ENCODE results near the gene GIGYF2.

GIGYF2 gene

DNA sequence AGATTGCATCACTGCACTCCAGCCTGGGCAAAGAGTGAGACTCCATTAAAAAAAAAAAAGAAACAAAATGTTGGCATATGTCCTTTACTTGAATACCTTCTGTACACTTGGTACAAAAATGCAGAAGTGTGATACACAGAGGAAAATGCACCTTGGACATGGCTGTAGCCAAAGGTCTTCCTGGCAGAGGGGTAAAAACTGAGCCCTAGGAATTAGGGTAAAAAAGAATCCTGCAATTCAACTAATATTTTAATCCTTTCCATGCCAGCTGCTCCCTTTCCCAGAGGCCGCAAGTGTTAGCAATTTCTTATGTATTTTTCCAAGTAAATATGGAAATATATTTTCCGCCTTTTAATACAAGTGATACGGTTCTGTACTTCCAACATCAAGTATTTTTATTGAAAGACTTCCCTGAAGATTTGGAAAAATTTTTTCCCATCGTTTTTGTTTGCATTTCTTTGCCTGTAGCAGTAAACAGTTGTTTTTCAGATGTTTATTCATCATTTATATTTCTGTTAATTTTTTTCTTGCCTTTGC lies 53.1 kb downstream of the GIGYF2 start:
- DNase-seq (ENCODE audit: low spot score), result no peak

DNA sequence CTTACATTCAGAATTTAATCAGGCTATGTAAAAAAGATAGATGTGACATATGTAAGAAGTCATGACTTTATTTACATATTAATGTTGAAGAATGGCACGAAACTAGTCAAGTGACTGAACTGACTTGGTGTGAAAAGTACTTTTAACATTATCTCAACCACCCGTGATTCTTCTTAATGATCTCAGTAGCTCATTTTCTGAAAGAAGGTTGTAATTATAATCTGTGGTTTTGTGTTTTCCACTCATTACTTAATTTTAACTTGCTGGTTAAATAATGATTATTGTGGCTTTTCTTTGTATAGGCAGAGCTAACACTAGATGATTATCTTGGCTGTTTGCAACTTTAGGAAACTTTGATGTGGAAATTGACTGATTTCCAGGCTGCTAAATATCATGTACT lies 60.8 kb downstream of the GIGYF2 start:
- no peak for DNase-seq (ENCODE audit: low spot score)

DNA sequence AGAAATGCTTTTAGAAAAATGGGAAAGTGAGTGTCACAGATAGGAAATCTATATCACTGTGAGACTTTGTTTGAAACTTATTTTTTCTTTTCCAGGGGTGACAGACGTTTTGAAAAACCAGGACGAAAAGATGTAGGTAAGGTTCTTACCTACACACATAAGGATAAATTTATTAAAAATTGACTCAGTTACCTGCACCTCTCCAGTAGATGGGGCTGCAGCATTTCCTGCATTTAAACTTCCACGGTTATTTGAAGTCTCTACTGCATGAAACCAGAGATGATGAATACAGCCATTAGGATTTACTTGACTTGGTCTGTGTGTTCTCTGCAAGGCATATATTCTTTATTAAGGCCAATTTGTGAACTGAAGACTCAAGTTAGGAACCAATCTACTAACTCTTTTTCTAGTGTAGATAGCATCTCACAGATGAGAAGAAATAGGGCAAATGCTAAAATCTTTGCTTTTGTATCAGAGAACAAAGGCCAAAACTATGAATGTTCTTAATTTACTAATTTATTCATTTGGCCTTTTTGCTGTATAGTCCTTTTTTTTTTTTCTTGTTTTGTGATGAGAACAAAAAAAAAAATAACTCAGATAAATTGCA lies 64.3 kb downstream of the GIGYF2 start:
- peak; percentile 13 for DNase-seq (ENCODE audit: low spot score)

DNA sequence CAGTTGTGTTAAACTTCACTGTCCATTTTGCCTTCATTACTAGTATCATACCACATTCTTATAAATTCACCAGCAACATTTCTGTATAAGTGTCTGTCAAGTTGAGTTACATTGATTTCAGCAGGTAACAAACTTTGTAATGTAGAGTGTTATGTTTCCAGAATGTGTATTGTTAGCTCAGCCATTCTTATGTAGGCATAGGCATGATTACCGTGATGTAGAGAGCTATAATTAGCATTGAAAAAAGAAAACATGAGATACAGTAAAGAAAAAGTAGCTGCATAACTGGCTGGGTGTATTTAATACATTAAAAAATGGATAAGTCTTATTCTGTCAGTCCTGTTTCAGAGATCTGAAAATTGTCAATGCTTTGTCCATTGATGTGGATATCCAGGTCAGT lies 70.7 kb downstream of the GIGYF2 start:
- DNase-seq (ENCODE audit: low spot score), result no peak

DNA sequence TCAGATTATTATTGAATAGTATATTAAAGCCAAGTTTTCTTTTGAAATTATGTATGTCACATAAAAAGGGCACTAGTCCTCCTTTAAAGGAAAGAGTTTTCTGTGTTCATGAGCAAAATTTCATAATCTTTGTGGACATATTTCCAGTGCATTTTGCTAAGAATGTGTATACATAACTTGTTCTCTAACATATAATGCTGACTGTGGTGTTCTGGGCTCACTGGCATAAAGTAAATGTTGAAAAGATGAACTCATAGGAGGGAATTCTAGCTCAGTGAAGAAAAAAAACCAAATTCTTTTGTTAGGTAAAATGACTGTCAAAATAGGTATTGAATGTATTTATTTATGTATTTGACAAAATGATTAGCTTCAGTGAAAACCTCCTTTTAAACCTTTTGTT lies 73.1 kb downstream of the GIGYF2 start:
- no peak for DNase-seq (ENCODE audit: low spot score)

DNA sequence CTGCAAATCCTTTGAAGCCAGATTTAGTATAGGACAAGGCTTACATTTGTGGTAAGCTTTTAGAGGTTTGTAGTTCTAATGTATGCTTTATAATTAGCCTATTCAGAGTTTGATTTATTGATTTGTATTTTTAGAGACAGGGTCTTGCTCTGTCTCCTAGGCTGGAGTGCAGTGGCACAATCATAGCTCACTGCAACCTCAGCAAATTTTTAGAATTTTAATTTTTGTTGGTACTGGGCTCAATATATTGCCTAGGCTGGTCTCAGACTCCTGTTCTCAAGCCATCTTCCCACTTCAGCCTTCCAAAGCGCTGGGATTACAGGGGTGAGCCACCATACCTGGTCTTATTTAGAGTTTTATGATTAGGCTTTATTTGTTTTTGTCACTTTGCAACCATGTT lies 74.7 kb downstream of the GIGYF2 start:
- no peak for DNase-seq (ENCODE audit: low spot score)

DNA sequence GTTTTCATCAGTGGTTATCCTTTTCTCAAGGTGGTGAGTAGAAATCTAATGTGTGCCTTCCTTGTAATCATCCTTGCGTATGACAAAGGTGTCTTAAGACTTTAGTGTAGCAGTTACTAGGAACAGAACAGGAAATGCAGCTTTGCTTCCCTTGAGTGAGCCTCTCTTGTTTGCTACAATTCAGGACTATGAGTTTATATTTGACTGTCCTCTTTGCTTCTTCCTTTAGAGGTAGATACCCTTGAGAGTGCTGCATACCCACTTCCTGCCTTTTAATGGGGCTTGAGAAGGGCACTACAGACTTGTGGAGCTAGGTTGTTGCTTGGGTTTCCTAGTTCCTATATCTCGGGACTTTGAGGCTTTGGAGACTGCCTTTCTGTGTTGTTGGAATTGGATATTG lies 75.4 kb downstream of the GIGYF2 start:
- no peak for DNase-seq (ENCODE audit: low spot score)

DNA sequence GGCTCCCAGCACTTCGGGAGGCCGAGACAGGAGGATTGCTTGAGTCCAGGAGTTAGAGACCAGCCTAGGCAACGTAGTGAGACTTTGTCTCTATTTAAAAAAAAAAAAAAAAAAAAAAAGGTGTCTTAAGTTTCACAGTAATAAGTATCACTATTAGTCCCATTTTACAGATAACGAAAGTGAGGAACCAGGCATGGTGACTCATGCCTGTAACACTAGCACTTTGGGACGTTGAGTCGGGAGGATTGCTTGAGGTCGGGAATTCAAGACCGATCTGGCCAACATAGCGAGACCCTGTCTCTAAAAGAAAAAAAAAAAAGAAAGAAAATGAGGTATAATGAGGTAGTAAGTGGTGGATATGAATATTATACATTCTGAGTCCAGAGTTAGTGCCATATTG lies 76.7 kb downstream of the GIGYF2 start:
- no peak for DNase-seq (ENCODE audit: low spot score)

DNA sequence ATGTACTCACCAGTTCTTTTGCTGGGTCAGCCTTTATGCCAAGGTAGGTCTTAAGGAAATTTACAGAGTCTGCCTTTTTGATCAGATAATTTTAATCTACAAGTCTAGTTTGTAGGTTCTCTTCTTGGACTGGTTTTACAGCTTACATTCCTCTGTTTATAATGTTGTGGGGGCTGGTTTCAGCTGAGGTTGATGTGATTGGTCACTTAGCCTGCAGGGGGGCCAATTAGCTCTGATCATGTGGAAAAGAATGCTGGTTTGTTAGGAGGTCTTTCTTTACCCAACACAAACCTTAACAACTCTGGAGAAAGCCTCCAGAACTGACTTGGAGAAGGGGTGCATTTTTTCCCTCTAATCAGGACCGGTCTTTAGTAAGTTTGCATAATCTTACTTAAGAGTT lies 79.3 kb downstream of the GIGYF2 start, which contains the start of gene KCNJ13:
Gene KCNJ13, minus strand, starts transcription at position 131 of the 400 bp plus-strand sequence. CDS start 5,203 bp downstream, outside the sequence.
- DNase-seq (ENCODE audit: low spot score), result no peak

DNA sequence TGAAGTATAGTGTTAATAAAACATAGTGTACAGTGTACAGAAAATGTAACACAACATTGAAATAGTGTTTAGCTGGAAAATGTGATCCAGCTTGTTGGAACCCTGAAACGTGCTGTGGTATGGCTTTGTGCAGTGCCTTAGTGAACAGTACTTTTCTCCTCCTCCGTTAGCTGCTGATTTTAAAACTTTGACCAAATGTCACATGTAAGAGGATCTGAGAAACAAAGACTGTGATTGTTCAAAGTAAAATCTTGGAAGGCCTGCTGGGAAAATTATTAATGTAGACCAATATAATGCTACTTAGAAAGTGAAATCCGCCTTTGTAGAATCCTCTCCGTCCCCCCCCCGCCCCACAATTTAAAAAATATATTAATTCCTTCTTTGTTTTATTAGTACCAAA lies 80.1 kb downstream of the GIGYF2 start:
- no peak for DNase-seq (ENCODE audit: low spot score)

DNA sequence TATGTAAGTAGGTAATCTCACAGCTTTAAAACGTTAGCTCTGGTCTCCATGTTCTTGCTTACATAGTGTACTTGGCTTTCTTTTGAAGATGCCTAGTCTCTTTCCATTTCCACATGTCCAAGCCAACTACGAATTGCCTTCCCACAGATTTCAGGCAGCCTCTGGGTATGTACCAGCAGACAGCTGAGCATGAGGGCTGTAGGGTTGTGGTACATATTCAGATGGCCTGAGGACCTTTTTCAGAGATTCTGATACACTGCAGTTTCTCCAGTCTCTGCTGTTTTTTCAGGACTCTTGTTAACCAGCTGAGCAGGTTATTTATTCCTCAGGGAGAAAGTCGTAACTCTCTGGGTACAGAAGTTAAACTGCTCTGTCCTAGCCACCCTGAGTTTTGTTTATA lies 82.3 kb downstream of the GIGYF2 start:
- no peak for DNase-seq (ENCODE audit: low spot score)

DNA sequence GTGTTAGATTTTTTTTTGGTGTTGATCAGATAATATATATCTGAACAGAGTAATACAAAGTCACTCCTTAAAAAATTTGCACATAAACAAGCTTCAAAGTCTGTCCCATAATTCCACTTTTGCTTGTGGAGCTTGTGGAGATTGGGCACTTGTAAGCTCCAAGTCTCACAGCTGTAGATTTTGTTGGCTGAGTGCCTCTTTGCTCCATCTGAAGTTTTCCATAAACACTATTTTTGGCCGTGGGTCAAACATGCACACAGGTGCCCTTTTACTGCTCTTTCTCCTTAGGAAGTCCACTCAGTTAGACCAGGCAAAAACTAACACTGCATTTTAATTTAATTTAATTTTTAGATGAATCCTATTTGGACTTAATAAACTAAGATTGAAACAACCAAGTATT lies 82.8 kb downstream of the GIGYF2 start:
- DNase-seq (ENCODE audit: low spot score), result no peak

DNA sequence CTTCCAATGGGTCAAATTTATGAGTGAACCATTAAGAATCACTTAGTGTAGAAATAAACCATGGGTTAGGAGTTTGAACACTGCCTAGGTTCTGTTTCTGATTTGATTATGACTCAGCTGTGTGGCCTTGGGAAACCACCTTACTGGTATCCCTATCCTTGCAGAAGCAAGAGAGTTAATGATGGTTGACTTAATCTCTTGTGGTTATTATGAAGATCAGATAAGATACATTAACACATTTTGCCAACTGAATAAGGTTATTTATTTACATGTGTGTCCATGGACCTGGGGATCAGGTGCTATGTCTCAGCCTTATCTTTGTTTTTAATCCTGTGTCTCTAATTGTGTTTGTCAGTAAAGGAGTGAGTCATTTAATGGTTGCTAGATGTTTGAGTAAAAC lies 84.6 kb downstream of the GIGYF2 start:
- no peak for DNase-seq (ENCODE audit: low spot score)

DNA sequence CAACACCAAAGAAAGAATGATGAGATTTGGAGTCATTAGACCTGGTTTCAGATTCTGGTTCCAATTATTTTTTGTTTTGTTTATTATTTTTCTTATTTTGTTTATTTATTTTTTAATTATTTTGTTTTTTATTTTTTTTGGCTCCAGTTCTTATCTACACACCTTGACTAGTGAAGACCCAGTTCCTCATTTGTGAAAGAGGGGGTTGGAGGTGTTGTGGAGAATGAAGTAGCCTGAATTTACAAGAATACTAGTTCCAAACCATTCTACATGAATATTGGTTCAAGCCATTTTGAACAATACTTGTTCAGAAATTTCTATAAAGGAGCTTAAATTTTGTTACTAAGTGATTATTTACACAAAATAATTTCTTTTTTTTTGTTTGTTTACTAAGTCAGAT lies 86.1 kb downstream of the GIGYF2 start:
- DNase-seq (ENCODE audit: low spot score), result no peak

DNA sequence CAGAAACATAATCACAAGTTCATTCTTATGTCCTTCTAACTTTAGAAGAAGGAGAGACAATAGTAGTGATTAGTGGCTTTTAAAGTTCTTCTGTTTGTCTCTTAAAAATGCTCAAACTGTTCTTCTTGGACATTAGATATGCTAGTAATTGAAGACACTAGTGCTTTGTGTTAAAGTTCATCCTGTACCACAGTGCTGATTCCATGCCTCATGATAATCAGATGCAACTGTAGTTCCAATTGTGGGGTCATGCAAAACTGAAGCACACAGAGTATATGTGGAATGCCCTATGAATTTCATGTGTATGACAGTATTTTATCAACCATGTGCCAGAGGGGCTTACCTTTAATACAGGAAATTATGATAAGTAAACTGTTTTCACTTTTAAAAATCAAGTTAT lies 90.7 kb downstream of the GIGYF2 start:
- no peak for DNase-seq (ENCODE audit: low spot score)

DNA sequence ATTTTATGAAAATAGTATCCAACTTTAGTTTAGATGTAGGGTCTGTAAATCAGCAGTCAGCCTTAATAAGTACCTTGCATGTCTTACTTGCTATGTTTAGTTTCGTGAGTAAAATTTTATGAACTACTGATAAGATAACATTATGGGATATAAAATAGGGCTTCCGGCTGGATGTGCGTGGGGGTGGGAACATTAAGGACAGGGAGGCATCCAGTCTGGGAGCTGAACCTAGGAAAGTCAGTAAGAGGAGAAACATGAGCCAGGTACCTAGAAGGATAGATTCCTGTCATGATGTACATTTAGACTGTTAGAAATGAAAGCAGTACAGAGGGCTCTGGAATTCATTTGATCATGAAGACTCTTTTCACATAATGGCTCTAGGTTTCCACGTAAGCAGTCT lies 92.0 kb downstream of the GIGYF2 start:
- no peak for DNase-seq (ENCODE audit: low spot score)

DNA sequence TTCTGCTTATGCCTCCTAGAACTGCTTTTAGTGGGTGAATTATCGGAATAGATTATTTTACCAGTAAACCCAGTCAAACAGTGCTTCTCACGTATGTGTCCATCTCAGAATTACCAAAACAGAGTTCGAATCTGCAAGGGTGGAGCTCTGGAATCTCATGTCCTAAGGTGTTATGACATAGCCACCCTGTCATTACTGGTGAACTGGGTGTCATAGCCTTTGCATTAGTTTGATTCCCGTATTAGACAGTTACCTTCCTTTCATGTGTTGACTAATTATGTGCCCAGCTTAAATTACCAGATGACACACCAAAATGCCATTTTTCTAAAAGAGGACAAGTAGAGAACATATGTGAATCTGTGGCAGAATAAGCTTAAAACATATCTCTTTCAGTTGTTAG lies 94.4 kb downstream of the GIGYF2 start:
- no peak for DNase-seq (ENCODE audit: low spot score)

DNA sequence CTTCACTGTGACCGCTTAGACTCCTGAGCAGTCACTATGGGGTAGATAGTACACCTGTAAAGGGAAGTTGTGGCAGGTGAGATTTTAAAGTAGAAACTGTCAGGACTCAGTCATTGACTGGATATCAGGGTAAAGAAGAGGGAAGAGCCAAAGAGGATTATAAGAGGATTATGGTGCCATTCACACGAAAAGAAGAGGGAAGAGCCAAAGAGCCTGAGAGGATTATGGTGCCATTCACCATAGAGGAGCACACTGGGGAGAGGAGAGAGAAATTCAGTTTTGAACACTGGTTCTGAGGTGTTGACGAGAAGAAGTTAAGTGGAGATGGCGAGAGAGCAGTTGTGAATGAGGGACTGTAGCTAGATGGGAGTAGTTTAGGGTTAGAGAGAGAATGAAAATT lies 96.1 kb downstream of the GIGYF2 start:
- no peak for DNase-seq (ENCODE audit: low spot score)

DNA sequence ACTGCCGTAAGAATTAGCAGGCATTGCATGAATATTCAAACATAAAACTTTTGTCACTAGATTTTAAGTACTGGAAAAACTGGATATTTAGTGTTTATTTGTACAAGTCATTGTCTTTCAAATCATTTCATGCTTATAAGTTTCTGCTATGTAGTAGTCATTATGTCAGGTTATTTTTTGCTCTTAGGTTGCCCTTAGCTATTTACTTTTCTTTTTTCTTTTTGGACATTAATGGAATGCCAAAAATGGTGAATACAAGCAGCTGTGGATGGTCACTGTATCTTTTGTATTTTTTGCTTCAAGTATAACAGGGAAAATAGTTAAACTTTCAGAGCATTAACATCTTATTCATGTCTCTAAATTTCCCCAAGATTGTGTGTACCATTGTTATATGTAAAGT lies 97.8 kb downstream of the GIGYF2 start:
- no peak for DNase-seq (ENCODE audit: low spot score)

DNA sequence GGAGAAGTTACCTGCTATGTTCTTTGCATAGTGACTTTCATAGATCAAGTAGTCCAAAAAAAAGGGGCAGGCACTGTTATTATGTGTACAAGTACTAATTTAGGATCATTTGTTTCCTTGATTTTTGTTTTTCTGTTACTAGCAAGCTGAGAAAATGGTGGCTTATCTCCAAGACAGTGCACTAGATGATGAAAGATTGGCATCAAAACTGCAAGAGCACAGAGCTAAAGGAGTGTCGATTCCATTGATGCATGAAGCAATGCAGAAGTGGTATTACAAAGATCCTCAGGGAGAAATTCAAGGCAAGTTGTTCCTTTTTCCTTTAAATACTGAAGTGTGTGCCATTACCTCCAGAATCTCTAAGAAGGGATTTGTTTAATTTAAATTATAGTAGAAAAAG lies 98.8 kb downstream of the GIGYF2 start:
- no peak for DNase-seq (ENCODE audit: low spot score)

DNA sequence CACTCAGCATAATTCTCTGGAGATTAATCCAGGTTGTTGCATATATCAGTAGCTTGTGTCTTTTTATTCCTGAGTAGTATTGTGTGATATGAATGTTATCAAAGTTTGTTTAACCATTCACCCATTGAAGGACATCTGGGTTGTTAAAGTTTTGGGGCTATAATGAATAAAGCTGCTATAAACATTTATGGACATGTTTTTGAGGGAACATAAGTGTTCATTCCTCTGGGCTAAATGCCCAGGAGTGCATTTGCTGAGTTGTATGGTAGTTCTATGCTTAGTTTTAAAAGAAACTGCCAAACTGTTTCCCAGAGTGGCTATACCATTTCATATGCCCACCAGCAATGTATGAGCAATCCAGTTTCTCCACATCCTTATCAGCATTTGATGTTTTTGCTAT lies 101.1 kb downstream of the GIGYF2 start:
- no peak for DNase-seq (ENCODE audit: low spot score)

DNA sequence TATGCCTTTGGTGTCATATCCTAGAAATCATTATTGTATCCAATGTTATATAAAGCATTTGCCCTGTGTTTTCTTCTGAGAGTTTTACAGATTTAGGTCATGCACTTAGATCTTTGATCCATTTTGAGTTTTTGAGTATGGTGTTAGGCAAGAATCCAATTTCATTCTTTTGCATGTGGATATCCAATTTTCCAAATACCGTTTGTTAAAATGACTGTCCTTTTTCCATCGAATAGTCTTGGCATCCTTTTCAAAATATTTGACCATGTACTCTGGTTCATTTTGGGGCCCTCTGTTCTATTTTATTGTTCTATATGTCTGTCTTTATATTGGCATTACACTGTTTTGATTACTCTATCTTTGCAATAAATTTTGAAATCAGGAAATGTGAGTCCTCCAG lies 103.0 kb downstream of the GIGYF2 start:
- DNase-seq (ENCODE audit: low spot score), result no peak

DNA sequence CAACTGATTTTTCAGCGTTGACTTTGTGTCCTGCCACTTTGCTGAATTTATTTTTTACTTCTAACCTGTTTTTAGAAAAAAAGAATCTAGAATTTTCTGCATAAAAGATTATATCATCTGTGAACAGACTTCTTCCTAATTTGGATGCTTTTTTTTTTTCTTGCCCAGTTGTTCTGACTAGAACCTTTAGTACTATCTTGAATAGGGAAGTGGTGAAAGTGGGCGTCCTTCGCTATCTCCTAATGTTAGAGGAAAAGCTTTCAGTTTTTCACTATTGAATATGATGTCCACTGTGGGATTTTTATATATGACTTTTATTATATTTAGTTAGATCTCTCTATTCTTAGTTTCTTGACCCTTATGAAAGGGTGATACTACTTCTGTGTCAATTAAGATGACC lies 105.0 kb downstream of the GIGYF2 start:
- DNase-seq (ENCODE audit: low spot score), result no peak

DNA sequence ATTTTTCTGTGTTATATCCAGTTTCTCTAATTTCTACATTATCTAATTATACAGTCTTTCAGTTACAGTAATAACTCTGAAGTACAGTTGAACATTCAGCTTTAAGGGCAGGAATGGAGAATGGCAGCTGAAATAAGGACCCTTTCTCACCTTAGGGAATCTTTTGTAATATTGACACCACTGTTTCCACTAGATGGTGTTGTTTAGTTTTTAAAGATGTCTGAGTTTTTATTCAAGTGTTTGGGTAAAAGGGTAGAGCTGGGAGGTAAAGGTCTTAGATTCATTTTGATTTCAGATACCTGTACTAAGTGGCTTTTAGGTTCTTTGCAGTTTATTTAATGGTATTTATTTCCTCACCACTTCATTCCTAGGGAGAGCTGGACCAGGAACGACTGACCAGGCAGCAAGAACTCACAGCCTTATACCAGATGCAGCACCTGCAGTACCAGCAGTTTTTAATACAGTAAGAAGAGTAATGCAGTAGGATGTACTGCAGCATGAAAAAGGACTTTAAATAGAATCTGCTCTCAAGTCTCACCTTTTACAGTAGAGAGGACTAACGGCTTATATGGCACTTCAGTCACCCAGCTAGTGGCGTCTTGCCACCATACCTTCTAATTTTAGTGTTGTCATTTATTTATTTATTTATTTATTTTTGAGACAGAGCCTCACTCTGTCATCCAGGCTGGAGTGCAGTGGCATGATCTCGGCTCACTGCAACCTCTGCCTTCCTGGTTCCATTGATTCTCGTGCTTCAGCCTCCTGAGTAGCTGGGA lies 112.4 kb downstream of the GIGYF2 start:
- no peak for DNase-seq (ENCODE audit: low spot score)

Measured in Ammon's horn (tissue), 1 donor.